Ovary (tissue), 9 donors: ENCODE data around the gene CACNG3. TPM values are rescaled to one million over a fixed set of nuclear protein-coding genes. Genes with fewer than 3 reads are reported as not detected.

Experiments used
- DNase-seq, 5 donors: peaks; one replicate each; pipeline ENCODE4 v3.0.0-alpha.2; 2019 to 2020
- H3K27ac ChIP-seq, 2 donors: fragments of 200-600 bp; one replicate each; pipeline versions ENCODE4 v1.5.1 to v1.8.0; 2019 to 2022
- H3K27me3 ChIP-seq: fragments of 200-600 bp; one replicate; pipeline ENCODE4 v1.8.0; 2022
- H3K36me3 ChIP-seq: fragments of 200-600 bp; sonication (generic); one replicate; pipeline ENCODE4 v1.5.1; 2019
- H3K4me1 ChIP-seq: one replicate; pipeline ENCODE4 v1.8.1; 2013; ENCODE audit warnings: mild to moderate bottlenecking, moderate library complexity; ENCODE audit not compliant: insufficient read depth
- H3K4me3 ChIP-seq: fragments of 200-600 bp; sonication (generic); one replicate; pipeline ENCODE4 v1.5.1; 2017
- H3K9me3 ChIP-seq, 2 donors: fragments of 200-600 bp in 1 of 2; sonication (generic) in 1 of 2; one replicate each; pipeline versions ENCODE4 v1.5.1 to v1.8.1; 2013 to 2019; ENCODE audit warnings: mild to moderate bottlenecking in 1 of 2, moderate library complexity in 1 of 2
- CTCF ChIP-seq, 3 donors: fragments of 450-650 bp in 2 of 3; fragments of 200-600 bp in 1 of 3; IDR thresholded peaks; one replicate each; pipeline versions ENCODE4 v1.5.1 to v1.8.0; 2016 to 2022; ENCODE audit warnings: antibody characterized with exemption in 3 of 3, mild to moderate bottlenecking in 1 of 3
- EP300 ChIP-seq: sonication (generic); formaldehyde crosslinking; IDR thresholded peaks from one replicate; pipeline ENCODE4 v1.6.1; 2017; ENCODE audit warnings: antibody characterized with exemption
- POLR2A ChIP-seq: fragments of 450-650 bp; IDR thresholded peaks from one replicate; pipeline ENCODE4 v1.6.1; 2017; ENCODE audit warnings: antibody characterized with exemption, mild to moderate bottlenecking, moderate library complexity
- WGBS, 3 donors: extraction: QIAGEN DNeasy Blood & Tissue Kit in 1 of 3; methylation state at CpG; one replicate each; pipeline versions ENCODE4 v1.1.5 to v1.1.7; 2013 to 2017; 5-methylcytosine and 5-hydroxymethylcytosine counted together
- intact Hi-C, 4 donors: fragments of 100-400 bp; cut with DNase I; formaldehyde crosslinking; loops; one replicate each; pipeline versions ENCODE4 v1.11.0 to v1.15.1; 2022 to 2023
- polyA plus RNA-seq, 2 donors: library from polyadenylated mRNA; stranded (reverse); fragments of 200-250 nt in 1 of 2; fragments of 350-450 nt in 1 of 2; fragmentation: Illumina TruSeq in 1 of 2; extraction: RNeasy Lipid Tissue Mini Kit (QIAGEN cat#74804) in 1 of 2; gene quantifications; one replicate each; pipeline ENCODE4 v1.2.3, GENCODE V29; 2013 to 2014
- total RNA-seq, 7 donors: library from RNA; depleted of rRNA in 2 of 7; stranded (reverse); fragments of >200 nt in 2 of 7; fragmentation: NEBNext Ultra II Directional in 3 of 7; extraction: Animal tissue kit (Norgen Biotek cat#: 25700) in 3 of 7; gene quantifications; one replicate each; pipeline versions ENCODE4 v1.1.0 to v1.2.4, GENCODE V29; 2016 to 2023
- donor health status: DM: no; HTN: no; CAD: no; lungs with moderate emphysema.
- donor health status: DM: no; HTN: no; CAD: no.
- donor health status: Bipolar disorder and iron deficiency.
- donor health status: DM: yes; HTN: yes; CAD: no.
- donor health status: DM: no; HTN: no; CAD: no.
- donor health status: DM: yes; HTN: yes; CAD: no.

Gene CACNG3
- total and polyA plus RNA-seq, 9 donors: not detected

GRCh38 chr16:24345704-24346103 is 89.6 kb downstream of the CACNG3 start:
- DNase-seq: no peak
- 18 to 39% (median 23%) methylated on average over 4 of the region's 4 CpGs for WGBS, 3 donors
- H3K9me3 ChIP-seq: no peaks in the 10 kb centered on the region
- H3K27me3 ChIP-seq: no peaks in the 10 kb centered on the region
- H3K4me1 ChIP-seq: no peaks in the 10 kb centered on the region
- TF ChIP-seq EP300: no peak
- no peak for TF ChIP-seq CTCF (IDR thresholded peaks at IDR 0.05)
- no peak for TF ChIP-seq POLR2A
- H3K27ac ChIP-seq: no peak overlapping the region
- no peak overlapping the region for H3K4me3 ChIP-seq
- intact Hi-C loops: no loop called here
- H3K36me3 ChIP-seq: no peaks in the 10 kb centered on the region

GRCh38 chr16:24346734-24347133 is 90.6 kb downstream of the CACNG3 start:
- 57 to 71% (median 58%) methylated on average over 11 of the region's 11 CpGs for WGBS, 3 donors
- Histone ChIP-seq H3K4me3 (no peak overlapping the region), H3K9me3 (no peaks in the 10 kb centered on the region), H3K36me3 (no peaks in the 10 kb centered on the region), H3K27me3 (no peaks in the 10 kb centered on the region), H3K4me1 (no peaks in the 10 kb centered on the region), H3K27ac (no peak overlapping the region)
- no peak for TF ChIP-seq CTCF (IDR thresholded peaks at IDR 0.05)
- TF ChIP-seq EP300: no peak
- no peak for TF ChIP-seq POLR2A
- DNase-seq: no peak
- intact Hi-C loops: no loop called here

- Histone ChIP-seq H3K9me3 (no peaks in the 10 kb centered on the region), H3K4me1 (no peaks in the 10 kb centered on the region), H3K4me3 (no peak overlapping the region), H3K27me3 (no peaks in the 10 kb centered on the region), H3K36me3 (no peaks in the 10 kb centered on the region), H3K27ac (no peak overlapping the region)
- 34 to 48% (median 41%) methylated on average over 2 of the region's 2 CpGs for WGBS, 3 donors
- TF ChIP-seq CTCF (IDR thresholded peaks at IDR 0.05) (no peak), POLR2A (no peak), EP300 (no peak)
- intact Hi-C loops: no loop called here
- no peak for DNase-seq
Observed at GRCh38 chr16:24347556-24347955, 91.4 kb downstream of the CACNG3 start.

- TF ChIP-seq POLR2A (no peak), CTCF (IDR thresholded peaks at IDR 0.05) (no peak), EP300 (no peak)
- H3K4me1 ChIP-seq: no peaks in the 10 kb centered on the region
- intact Hi-C loops: no loop called here
- no peaks in the 10 kb centered on the region for H3K36me3 ChIP-seq
- H3K9me3 ChIP-seq: no peaks in the 10 kb centered on the region
- no peak overlapping the region for H3K27ac ChIP-seq
- no peaks in the 10 kb centered on the region for H3K27me3 ChIP-seq
- 39 to 51% (median 40%) methylated on average over 9 of the region's 9 CpGs for WGBS, 3 donors
- no peak for DNase-seq
- no peak overlapping the region for H3K4me3 ChIP-seq
Observed at GRCh38 chr16:24348545-24349290, 92.6 kb downstream of the CACNG3 start.
